Measurements from ENCODE around the gene CAMTA1.

- no peak for TF ChIP-seq CTCF (IDR thresholded peaks at IDR 0.05; ENCODE audit: poor library complexity)
- no peak for TF ChIP-seq EZH2phosphoT487 (IDR thresholded peaks at IDR 0.05; ENCODE audit: low read depth, severe bottlenecking, unreplicated experiment)
- TF ChIP-seq EZH2 (IDR thresholded peaks at IDR 0.05; ENCODE audit: borderline replicate concordance), result no peak
Measured at GRCh38 chr1:7255303-7256058, 470.2 kb downstream of the CAMTA1 start.

All from hepatocyte (in vitro differentiated cells).